GM19238 (cell line): Measurements from ENCODE around the gene CAPG.
"Not testable (repeated sequence)": the region's sequence is repeated elsewhere in the genome, so short reads cannot be mapped to it uniquely, and the experiment has no call there.

ENCODE experiments used
- DNase-seq: peaks from one replicate; pipeline ENCODE4 v3.0.0; 2011; ENCODE audit warnings: low spot score; ENCODE audit not compliant: insufficient read length

The CAPG gene

GRCh38 chr2:85420536-85421259 is 10.5 kb upstream of the CAPG start:
- peak; percentile 85 for DNase-seq

DNA sequence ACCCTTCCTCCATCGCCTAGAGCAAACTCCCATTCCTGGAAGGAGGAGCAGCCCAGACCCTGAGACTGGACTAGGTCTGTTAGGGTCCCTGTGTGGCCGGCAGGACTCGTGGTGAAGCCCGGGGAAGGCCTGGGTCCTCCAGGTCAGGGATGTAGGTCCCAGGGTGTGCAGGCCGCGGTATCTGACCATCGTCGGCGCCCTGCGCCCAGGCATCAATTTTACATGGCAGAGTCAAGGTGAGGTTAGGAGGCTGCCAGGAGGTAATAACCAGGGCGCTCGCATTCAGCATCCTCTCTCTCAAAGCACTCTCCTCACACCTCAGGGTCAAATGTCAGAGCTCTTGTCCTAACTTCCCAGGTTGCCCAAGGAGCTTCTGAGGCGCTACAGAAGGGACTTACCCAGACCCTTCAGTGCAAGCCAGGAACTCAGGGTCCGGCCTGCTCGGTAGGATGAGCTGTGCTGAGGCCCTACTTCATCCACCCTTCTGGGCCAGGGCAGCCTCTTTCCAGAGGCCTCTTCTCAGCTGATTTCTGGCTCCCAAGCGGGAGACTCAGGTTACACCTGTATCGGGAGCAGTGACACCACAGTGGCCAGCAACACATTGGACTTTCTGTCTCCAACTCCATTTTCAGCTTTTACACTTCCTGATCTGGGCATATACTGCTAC is 9.0 kb upstream of the CAPG start:
- no peak for DNase-seq

GRCh38 chr2:85418132-85419008 is 8.2 kb upstream of the CAPG start, which contains the start of gene SH2D6:
Gene SH2D6, plus strand, starts transcription at chr2:85418714. Its CDS starts 10,752 bp downstream, at chr2:85429466.
- DNase-seq: peak; percentile 90

- no peak for DNase-seq
Observed at GRCh38 chr2:85415980-85416650, 5.9 kb upstream of the CAPG start.

DNA sequence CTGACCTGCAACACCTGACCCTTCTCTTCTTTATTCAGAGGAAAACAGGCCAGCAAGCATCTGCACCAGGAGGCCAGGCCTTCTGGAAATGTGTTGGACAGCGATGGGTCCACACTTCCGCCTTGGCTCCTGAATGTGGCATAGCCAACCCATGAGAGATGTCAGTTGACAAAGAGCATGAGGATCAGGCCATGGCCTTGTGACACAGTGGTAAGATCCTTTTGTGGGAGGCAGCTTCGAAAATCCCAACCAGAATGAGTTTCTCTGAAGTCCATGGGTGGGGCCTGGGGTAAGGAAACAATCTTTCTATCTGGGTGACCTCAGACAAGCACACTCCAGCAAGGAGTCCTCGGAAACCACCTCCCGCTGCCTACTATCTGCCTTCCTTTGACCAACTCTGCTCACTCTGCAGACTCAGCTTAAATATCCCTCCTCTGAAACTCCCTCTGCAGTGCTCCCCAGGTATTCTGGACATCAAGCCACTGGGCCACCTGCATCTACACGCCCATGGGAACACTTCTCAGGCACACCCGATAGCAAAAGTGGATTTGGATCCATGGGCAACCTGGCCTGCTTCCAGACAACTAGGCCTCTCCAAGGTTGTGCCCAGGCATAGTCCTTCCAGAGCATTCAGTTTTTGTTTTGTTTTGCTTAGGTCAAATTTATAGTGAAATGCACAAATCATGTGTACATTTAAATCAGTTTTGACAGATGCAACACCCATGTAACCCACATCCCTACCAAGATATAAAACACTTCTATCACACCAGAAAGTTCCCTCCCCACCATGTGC is 4.8 kb upstream of the CAPG start:
- DNase-seq: no peak

DNA sequence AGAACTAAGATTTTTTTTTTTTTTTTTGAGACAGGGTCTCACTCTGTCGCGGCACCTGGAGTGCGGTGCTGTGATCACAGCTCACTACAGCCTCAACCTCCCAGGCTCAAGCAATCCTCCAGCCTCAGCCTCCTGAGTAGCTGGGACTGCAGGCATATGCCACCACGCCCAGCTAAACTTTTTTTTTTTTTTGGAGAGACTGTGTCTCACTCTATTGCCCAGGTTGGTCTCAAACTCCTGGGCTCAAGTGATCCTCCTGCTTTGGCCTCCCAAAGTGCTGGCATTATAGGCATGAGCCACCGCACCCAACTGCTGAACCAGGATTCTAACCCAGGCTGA is 4.2 kb upstream of the CAPG start:
- not testable (repeated sequence) for DNase-seq

GRCh38 chr2:85413592-85414420 is 3.6 kb upstream of the CAPG start:
- no peak for DNase-seq

DNA sequence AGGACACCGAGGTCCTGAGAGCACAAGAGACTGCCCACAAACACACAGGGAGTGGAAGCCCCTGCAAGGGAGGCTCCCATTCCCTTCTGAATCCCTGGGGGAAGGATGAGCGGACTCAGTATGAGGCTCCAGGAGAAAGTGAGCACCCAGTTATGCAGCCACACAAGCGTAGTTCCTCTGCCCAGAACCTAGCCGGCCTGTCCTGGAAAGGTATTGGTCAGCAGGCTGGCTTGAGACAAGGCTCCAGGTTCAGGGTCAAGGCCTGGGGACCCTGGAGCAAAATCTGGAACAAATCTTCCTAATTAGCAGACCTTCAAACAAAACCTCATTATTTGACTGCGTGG is 1.2 kb upstream of the CAPG start:
- DNase-seq: no peak

DNA sequence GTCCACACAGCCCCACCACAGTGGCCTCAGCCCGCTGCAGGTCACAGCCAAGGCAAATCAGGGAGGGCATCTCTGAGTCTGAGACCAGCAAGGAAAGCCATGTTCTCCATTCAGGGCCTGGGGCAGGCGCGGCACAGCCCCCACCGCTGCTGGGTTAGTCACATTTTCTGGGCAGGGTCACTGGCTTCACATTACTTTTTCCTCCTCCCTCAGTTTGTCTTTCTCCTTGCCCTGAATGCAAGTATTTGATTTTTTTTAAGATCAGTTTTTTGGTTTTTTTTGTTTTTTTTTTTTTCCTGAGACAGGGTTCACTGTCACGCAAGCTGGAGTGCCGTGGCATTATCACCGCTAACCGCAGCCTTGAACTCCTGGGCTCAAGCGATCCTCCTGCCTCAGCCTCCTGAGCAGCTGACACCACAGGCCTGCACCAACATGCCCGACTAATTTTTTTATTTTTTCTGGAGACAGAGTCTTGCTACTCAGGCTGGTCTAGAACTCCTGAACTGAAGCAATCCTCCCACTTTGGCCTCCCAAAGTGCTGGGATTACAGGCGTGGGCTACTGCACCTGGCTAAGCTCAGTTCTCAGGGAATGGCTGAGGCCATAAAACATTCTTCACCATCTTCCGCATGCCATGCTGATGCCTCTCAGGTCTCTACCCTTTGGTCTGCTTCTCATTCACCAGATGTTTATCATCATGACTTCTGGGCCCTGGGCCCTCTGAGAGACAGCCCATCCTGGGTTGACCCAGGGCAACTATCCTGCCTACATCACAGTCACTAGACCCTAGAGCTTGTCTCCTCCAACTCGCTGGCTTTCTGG is 628 bp upstream of the CAPG start:
- DNase-seq: no peak

DNA sequence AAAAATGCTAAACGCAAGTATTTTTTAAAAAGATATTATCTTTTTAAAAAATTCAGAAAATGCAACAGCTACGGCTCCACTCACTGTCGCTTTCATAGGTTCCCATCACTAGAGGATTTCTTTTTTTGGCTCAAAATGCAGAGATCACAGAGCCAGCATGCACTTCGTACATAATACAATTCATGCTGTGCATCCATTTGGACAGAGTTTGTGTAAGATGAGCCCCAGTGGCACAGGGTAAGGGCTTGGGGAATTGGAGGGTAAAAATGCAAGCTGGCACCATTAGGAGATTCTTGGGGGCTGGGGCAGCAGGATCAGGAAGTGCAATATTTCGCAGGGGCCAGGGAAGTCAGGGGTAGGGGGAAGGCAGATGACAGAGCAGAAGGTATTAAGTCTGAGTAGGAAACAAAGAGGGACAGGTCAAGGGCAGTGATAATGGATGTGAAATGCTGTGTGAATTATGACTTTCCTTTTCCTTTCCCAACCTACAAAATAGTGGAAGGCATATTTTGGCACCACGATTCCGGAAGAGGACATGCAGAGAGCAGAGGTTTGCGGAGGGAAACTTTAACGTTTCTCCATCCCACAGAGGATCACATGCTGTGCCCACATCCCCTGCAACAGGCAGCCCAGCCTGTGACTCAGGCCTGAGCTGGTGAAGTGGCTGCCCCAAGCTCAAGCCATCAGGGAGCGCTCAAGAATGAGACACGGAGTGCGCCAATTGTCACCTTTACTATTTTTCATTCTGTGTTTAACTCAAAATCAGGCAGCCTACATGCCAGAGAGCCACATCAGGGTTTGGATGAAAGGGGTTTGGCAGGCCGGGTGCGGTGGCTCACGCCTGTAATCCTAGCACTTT is 4.7 kb downstream of the CAPG start:
- DNase-seq: no peak

DNA sequence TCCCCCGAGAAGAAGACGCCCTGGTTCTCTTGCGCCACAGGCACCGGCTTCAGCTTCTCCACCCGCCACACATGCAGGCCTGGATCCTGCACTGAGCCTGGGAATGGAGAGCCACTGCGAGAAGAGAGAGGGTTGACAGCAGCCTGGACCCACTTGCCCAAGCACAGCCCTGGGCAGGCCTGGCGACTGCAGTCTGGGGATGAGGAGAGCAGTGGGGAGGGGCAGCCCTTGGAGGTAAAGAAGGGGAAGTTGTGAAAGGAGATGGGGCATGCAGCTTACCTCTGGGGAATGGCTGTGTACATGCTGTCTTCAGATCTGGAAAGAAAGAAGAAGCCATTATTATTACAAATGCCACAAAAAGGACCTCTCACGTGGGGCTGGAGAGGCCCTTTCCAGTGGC is 8.3 kb downstream of the CAPG start:
- no peak for DNase-seq

- DNase-seq: no peak
Observed at GRCh38 chr2:85401464-85401805, 8.7 kb downstream of the CAPG start.

DNA sequence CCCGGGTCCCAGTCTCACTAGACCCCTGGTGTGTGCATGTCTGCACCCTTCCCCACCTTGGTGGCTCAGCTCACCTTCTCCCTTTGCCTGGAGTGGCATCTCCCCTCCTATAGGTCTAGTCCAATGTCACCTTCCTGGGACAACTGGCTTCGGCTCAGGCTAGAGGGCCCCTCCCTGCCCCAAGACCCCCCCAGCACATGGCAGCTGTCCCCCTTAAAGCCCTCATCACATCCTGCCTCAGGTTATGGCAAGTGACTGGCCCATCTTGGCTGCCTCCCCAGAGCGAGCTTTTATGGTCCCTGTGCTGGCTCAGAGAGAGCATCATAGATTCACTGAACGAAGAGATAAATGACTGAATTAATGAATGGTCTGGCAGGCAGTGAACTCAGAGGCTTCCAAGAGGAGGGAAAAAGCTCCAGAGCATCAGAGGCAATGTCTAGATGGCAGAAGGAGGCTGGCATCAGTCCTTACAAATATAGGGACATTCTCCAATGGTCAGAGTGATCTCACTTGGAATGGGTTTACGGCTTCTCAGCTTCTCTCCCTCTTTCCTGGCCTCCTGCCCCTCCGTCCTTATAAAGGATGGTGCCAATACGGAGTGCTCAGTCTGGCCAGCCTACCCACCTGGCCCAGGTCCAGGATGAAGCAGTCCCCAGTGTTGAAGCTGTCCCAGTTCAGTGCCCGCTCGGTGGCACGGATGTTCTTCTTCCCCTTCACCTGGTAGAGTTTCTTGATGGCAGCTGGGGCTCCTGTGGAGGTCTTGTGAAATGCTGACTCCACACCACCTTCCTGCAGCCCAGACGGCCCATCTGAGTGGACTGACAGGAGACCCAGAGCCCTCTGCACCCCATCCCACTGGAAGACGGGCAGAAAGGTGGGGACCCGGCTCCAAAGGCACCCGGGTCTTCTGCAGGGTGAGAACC is 9.4 kb downstream of the CAPG start:
- no peak for DNase-seq

GRCh38 chr2:85400023-85400422 is 10.1 kb downstream of the CAPG start:
- DNase-seq: no peak

- DNase-seq: no peak
Observed at GRCh38 chr2:85399183-85399455, 11.0 kb downstream of the CAPG start.

DNA sequence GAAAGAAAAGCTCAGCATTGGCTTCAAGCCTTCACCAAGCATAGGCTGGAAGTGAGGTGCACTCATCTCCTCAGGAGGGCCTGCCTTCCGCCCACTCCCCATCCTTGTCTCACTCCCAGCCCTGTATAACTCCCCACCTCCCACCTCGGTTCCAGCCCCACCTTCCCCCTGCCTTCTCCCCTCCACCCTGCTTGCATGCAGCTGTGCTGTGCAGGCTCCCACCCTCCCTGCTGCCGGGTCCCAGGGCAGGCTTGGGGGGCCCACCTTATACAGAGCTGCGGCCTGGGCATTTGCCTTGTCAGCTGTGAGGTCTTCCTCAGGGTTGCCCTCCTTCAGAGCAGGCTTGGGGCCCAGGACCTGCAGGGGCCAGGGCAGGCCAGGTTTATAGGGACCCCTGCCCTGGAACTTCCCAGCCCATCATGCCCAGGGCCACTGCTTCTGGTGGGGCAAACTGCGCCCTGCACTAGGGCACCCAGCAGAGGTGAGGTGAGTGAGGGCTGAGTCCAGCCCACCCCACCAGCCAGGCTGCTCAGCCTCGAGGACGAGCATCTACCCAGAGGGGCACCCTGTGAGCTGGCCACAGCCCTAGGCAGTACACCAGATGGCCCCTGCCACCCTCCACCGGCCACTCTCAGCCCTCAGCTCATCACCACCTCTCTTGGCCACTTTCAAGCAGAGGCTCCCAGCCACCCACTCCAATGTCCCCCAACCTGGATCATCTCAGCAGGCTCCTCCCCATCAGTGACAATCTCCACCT is 11.6 kb downstream of the CAPG start:
- no peak for DNase-seq

DNA sequence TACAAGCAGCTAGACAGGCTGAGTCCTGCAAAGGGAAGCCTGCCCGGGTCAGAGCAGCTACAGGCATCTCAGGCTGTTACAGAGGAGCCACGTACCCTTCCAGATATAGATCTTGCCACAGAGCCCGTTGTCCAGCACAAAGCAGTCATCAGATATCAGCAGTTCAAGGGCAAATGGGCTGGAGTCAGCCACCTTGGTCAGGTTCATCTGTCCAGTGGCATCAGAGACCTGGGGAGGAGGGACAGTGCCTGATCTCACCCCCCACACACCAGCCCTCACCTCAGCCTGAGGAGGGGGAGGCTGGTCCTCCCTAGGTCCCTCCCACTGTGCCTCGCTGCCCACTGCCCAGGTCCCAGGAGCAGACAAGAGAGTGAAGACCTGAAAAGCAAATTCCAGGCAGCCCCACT is 12.2 kb downstream of the CAPG start:
- DNase-seq: no peak
